Stomach (tissue), 9 donors: Measurements from ENCODE around the gene MTHFD2. TPM values are rescaled to one million over a fixed set of nuclear protein-coding genes. Genes with fewer than 3 reads are reported as not detected.

ENCODE experiments used
- DNase-seq, 2 donors: peaks; one replicate each; pipeline versions ENCODE4 v3.0.0 to v3.0.0-alpha.2; 2013 to 2019
- H3K27ac ChIP-seq, 5 donors: fragments of 200-600 bp in 4 of 5; sonication (generic) in 4 of 5; one replicate each; pipeline ENCODE4 v1.5.1; 2013 to 2019; ENCODE audit warnings: mild to moderate bottlenecking in 1 of 5, moderate library complexity in 1 of 5
- H3K27me3 ChIP-seq, 3 donors: fragments of 200-600 bp; sonication (generic); one replicate each; pipeline ENCODE4 v1.5.1; 2017 to 2019; ENCODE audit warnings: mixed run types in 1 of 3
- H3K36me3 ChIP-seq, 4 donors: fragments of 200-600 bp; sonication (generic); 1 replicate in 3 of 4; 2 replicates in 1 of 4; pipeline ENCODE4 v1.5.1; 2016 to 2019
- H3K4me1 ChIP-seq, 4 donors: fragments of 200-600 bp; sonication (generic); one replicate each; pipeline ENCODE4 v1.5.1; 2016 to 2019
- H3K4me3 ChIP-seq, 4 donors: fragments of 200-600 bp; sonication (generic) in 3 of 4; one replicate each; pipeline ENCODE4 v1.5.1; 2016 to 2019; ENCODE audit warnings: mild to moderate bottlenecking in 1 of 4
- H3K9me3 ChIP-seq, 4 donors: fragments of 200-600 bp; sonication (generic); one replicate each; pipeline ENCODE4 v1.5.1; 2016 to 2019
- EP300 ChIP-seq: sonication (generic); formaldehyde crosslinking; IDR thresholded peaks from one replicate; pipeline ENCODE4 v1.6.1; 2017; ENCODE audit warnings: antibody characterized with exemption
- POLR2A ChIP-seq, 4 donors: fragments of 450-650 bp; IDR thresholded peaks; one replicate each; pipeline ENCODE4 v1.6.1; 2016; ENCODE audit warnings: antibody characterized with exemption in 4 of 4, control low read depth in 2 of 4, mild to moderate bottlenecking in 1 of 4, moderate library complexity in 1 of 4
- POLR2AphosphoS5 ChIP-seq, 3 donors: sonication (generic); formaldehyde crosslinking; IDR thresholded peaks; one replicate each; pipeline ENCODE4 v1.6.1; 2016; ENCODE audit warnings: antibody characterized with exemption in 3 of 3
- WGBS, 5 donors: extraction: QIAGEN DNeasy Blood & Tissue Kit in 3 of 5; methylation state at CpG; one replicate each; pipeline versions ENCODE4 v1.1.5 to v1.1.7; 2013 to 2018; 5-methylcytosine and 5-hydroxymethylcytosine counted together
- intact Hi-C: fragments of 100-400 bp; cut with DNase I; formaldehyde crosslinking; loops from one replicate; pipeline ENCODE4 v1.15.1; 2023; ENCODE audit warnings: low total_unique reads
- polyA plus RNA-seq, 3 donors: library from polyadenylated mRNA; stranded (reverse); fragments of 200-250 nt; gene quantifications; one replicate each; pipeline ENCODE4 v1.2.3, GENCODE V29; 2013
- total RNA-seq, 5 donors: library from RNA; depleted of rRNA; stranded (reverse); fragments of >200 nt; gene quantifications; one replicate each; pipeline versions ENCODE4 v1.1.0 to v1.2.3, GENCODE V29; 2014 to 2016
- TF ChIP-seq, protein P1 (sequence below), 7 experiments: fragments of 450-650 bp in 4 of 7; fragments of 200-600 bp in 3 of 7; sonication (generic) in 3 of 7; IDR thresholded peaks; one replicate each; pipeline ENCODE4 v1.5.1; 2016 to 2019; ENCODE audit warnings: antibody characterized with exemption in 7 of 7, control low read depth in 2 of 7, mild to moderate bottlenecking in 1 of 7
- donor health status: healthy with polysubstance abuse.
- donor health status: Bipolar disorder and iron deficiency.
- donor health status: healthy.

Gene MTHFD2
- total and polyA plus RNA-seq, 8 donors: 4.3 to 54.1 (median 39.5) TPM

GRCh38 chr2:74252862-74253261 lies 54.4 kb downstream of the MTHFD2 start:
- Histone ChIP-seq H3K27ac (no peak overlapping the region), H3K4me1 (no peaks in the 10 kb centered on the region), H3K36me3 (peaks cover 0 to 4% (median 0%) of the 10 kb centered on the region in 4 donors), H3K27me3 (no peaks in the 10 kb centered on the region), H3K9me3 (no peaks in the 10 kb centered on the region), H3K4me3 (no peak overlapping the region)
- no peak for DNase-seq
- TF ChIP-seq POLR2AphosphoS5 (IDR thresholded peaks at IDR 0.05) (no peak), EP300 (no peak), POLR2A (IDR thresholded peaks at IDR 0.05) (no peak)
- TF ChIP-seq, protein P1, sequence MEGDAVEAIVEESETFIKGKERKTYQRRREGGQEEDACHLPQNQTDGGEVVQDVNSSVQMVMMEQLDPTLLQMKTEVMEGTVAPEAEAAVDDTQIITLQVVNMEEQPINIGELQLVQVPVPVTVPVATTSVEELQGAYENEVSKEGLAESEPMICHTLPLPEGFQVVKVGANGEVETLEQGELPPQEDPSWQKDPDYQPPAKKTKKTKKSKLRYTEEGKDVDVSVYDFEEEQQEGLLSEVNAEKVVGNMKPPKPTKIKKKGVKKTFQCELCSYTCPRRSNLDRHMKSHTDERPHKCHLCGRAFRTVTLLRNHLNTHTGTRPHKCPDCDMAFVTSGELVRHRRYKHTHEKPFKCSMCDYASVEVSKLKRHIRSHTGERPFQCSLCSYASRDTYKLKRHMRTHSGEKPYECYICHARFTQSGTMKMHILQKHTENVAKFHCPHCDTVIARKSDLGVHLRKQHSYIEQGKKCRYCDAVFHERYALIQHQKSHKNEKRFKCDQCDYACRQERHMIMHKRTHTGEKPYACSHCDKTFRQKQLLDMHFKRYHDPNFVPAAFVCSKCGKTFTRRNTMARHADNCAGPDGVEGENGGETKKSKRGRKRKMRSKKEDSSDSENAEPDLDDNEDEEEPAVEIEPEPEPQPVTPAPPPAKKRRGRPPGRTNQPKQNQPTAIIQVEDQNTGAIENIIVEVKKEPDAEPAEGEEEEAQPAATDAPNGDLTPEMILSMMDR (IDR thresholded peaks at IDR 0.05): no peak
- 81 to 87% (median 86%) methylated on average over 9 of the region's 9 CpGs for WGBS, 5 donors
- intact Hi-C loops: no loop called here

DNA sequence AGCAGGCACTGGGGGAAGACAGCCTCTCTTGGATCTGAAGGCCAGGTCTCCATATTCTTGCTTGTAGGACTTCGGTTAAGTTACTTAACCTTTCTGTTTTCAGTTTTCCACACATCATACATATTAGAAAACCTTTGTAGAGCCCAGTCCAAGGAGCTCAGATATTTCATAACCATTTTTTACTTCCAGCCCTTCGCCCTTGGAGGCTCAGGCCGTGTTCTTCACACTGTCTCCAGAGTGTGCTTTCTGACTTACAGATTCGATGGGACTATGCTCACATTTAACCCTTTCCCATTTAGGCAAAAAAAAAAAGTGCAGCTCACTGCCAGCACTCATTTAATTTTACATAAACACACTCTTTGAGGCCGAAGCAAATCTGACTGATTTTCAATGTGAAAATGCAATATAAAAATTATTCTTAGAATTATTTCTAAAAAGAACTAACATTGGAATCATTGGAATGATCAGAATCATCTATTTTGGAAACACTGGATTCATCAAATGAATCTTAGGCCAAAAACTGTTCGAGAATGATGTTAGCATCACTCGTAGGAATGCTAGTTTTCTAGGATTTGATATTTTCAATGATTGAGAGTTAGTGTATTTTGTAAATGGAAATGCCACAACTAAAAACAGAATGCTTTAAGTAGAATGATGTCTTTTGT lies 55.0 kb downstream of the MTHFD2 start:
- H3K9me3 ChIP-seq: no peaks in the 10 kb centered on the region
- H3K27me3 ChIP-seq: no peaks in the 10 kb centered on the region
- H3K4me3 ChIP-seq: no peak overlapping the region
- intact Hi-C loops: no loop called here
- no peak overlapping the region for H3K27ac ChIP-seq
- H3K36me3 ChIP-seq: peaks cover 0 to 4% (median under 1%) of the 10 kb centered on the region in 4 donors
- DNase-seq: no peak
- 63 to 75% (median 69%) methylated on average over 7 of the region's 7 CpGs for WGBS, 5 donors
- H3K4me1 ChIP-seq: no peaks in the 10 kb centered on the region
- TF ChIP-seq EP300 (no peak), POLR2AphosphoS5 (IDR thresholded peaks at IDR 0.05) (no peak), POLR2A (IDR thresholded peaks at IDR 0.05) (no peak)
- TF ChIP-seq, protein P1 (IDR thresholded peaks at IDR 0.05): no peak

DNA sequence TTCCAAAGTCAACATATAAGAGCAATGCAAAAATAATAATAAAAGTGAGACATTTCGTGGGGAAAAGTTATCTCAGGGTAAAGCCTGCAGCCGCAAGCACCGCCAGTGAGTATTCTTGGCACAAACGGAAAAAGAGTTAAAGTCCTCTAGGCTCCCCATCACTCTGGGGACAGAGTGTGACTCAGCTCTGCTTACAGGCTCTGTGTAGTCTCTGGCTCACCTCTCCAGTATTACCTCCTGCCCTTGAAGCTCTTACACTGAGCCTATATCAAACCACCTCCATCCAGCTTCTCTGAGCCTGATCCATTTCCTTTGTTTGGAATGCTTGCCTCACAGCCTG lies 55.5 kb downstream of the MTHFD2 start:
- no peaks in the 10 kb centered on the region for H3K27me3 ChIP-seq
- DNase-seq: no peak
- H3K36me3 ChIP-seq: peaks cover 0 to 7% (median 2%) of the 10 kb centered on the region in 4 donors
- no peaks in the 10 kb centered on the region for H3K4me1 ChIP-seq
- H3K4me3 ChIP-seq: no peak overlapping the region
- H3K9me3 ChIP-seq: no peaks in the 10 kb centered on the region
- WGBS, 5 donors: 68 to 83% (median 70%) methylated on average over 4 of the region's 4 CpGs
- TF ChIP-seq, protein P1 (IDR thresholded peaks at IDR 0.05): no peak
- TF ChIP-seq POLR2A (IDR thresholded peaks at IDR 0.05) (no peak), EP300 (no peak), POLR2AphosphoS5 (IDR thresholded peaks at IDR 0.05) (no peak)
- no peak overlapping the region for H3K27ac ChIP-seq
- intact Hi-C loops: no loop called here

GRCh38 chr2:74255660-74256213 lies 57.3 kb downstream of the MTHFD2 start:
- H3K4me3 ChIP-seq: no peak overlapping the region
- TF ChIP-seq POLR2A (IDR thresholded peaks at IDR 0.05) (no peak), POLR2AphosphoS5 (IDR thresholded peaks at IDR 0.05) (no peak), EP300 (no peak)
- TF ChIP-seq, protein P1 (IDR thresholded peaks at IDR 0.05): no peak
- no peak for DNase-seq
- no peaks in the 10 kb centered on the region for H3K9me3 ChIP-seq
- no peaks in the 10 kb centered on the region for H3K27me3 ChIP-seq
- no peak overlapping the region for H3K27ac ChIP-seq
- WGBS, 5 donors: 87 to 93% (median 90%) methylated on average over 18 of the region's 18 CpGs
- intact Hi-C loops: no loop called here
- peaks cover 0 to 12% (median 2%) of the 10 kb centered on the region in 4 donors for H3K36me3 ChIP-seq
- H3K4me1 ChIP-seq: no peaks in the 10 kb centered on the region
